ENCODE data around the gene STOML2. TPM values are rescaled to one million over a fixed set of nuclear protein-coding genes. Genes with fewer than 3 reads are reported as not detected.

The STOML2 gene
- total RNA-seq, 1 donor from 2014 or later: 108 TPM

- ATAC-seq (ENCODE audit: low read depth) (peak; percentile 63), DNase-seq (peak; percentile 80)
- no peaks in the 10 kb centered on the region for H3K9me3 Mint-ChIP-seq
- H3K4me1 Mint-ChIP-seq: peaks cover 51% of the 10 kb centered on the region
- H3K36me3 Mint-ChIP-seq (ENCODE audit: low read depth): peaks cover 51% of the 10 kb centered on the region
- ChIA-PET CTCF (interaction anchor here (1.0 to 2.9 kb wide), 7 partner anchors 8 to 172 kb away, joined by 3 to 22 read pairs (median 6); partner anchors contain the start of genes FANCG, PIGO and STOML2), POLR2A (interaction anchor here (0.5 to 2.6 kb wide), 23 partner anchors 8 to 1024 kb away, joined by 3 to 47 read pairs (median 4); partner anchors contain the start of genes ATOSB, DNAJB5, FAM221B and FANCG)
- H3K27me3 Mint-ChIP-seq: no peaks in the 10 kb centered on the region
- TF ChIP-seq, protein P1, sequence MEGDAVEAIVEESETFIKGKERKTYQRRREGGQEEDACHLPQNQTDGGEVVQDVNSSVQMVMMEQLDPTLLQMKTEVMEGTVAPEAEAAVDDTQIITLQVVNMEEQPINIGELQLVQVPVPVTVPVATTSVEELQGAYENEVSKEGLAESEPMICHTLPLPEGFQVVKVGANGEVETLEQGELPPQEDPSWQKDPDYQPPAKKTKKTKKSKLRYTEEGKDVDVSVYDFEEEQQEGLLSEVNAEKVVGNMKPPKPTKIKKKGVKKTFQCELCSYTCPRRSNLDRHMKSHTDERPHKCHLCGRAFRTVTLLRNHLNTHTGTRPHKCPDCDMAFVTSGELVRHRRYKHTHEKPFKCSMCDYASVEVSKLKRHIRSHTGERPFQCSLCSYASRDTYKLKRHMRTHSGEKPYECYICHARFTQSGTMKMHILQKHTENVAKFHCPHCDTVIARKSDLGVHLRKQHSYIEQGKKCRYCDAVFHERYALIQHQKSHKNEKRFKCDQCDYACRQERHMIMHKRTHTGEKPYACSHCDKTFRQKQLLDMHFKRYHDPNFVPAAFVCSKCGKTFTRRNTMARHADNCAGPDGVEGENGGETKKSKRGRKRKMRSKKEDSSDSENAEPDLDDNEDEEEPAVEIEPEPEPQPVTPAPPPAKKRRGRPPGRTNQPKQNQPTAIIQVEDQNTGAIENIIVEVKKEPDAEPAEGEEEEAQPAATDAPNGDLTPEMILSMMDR (IDR thresholded peaks at IDR 0.05): no peak
- H3K27ac Mint-ChIP-seq: peak overlapping the region; percentile 93
- intact Hi-C loops (cut with micrococcal nuclease): loop anchor here (1.0 kb wide), 9 partner anchors 8 to 743 kb away; partner anchors contain the start of genes CREB3, DNAJB5, HINT2 and PIGO
- H3K4me3 Mint-ChIP-seq: peak overlapping the region; percentile 89
These were observed 31.0 kb downstream of the STOML2 start for GRCh38 chr9:35071814-35072460.

- TF ChIP-seq, protein P1 (IDR thresholded peaks at IDR 0.05): no peak
- Mint-ChIP-seq H3K27ac (peak overlapping the region; percentile 93), H3K27me3 (no peaks in the 10 kb centered on the region), H3K4me1 (peaks cover 55% of the 10 kb centered on the region), H3K4me3 (peak overlapping the region; percentile 89), H3K36me3 (ENCODE audit: low read depth) (peaks cover 57% of the 10 kb centered on the region), H3K9me3 (no peaks in the 10 kb centered on the region)
- ChIA-PET CTCF (interaction anchor here (1.2 to 2.9 kb wide), 5 partner anchors 9 to 172 kb away, joined by 3 to 22 read pairs (median 10); partner anchors contain the start of genes FANCG and PIGO), POLR2A (interaction anchor here (0.5 to 2.6 kb wide), 19 partner anchors 9 to 1023 kb away, joined by 3 to 47 read pairs (median 8); partner anchors contain the start of genes ATOSB, DNAJB5, FANCG and PIGO)
- no peak for DNase-seq
- intact Hi-C loops (cut with micrococcal nuclease): no loop called here
- no peak for ATAC-seq (ENCODE audit: low read depth)
These were observed 31.8 kb downstream of the STOML2 start for GRCh38 chr9:35070823-35071813.

GRCh38 chr9:35069020-35069419, 33.9 kb downstream of the STOML2 start:
- H3K4me3 Mint-ChIP-seq: peak overlapping the region; percentile 42
- no peak overlapping the region for H3K27ac Mint-ChIP-seq
- peaks cover 55% of the 10 kb centered on the region for H3K4me1 Mint-ChIP-seq
- CTCF ChIA-PET: interaction anchor here (1.2 kb wide), 1 partner anchor 18 kb away, joined by 4 read pairs; no protein-coding TSS in a partner anchor
- H3K27me3 Mint-ChIP-seq: no peaks in the 10 kb centered on the region
- intact Hi-C loops (cut with micrococcal nuclease): no loop called here
- ATAC-seq (ENCODE audit: low read depth) (no peak), DNase-seq (no peak)
- peaks cover 65% of the 10 kb centered on the region for H3K36me3 Mint-ChIP-seq (ENCODE audit: low read depth)
- TF ChIP-seq, protein P1 (IDR thresholded peaks at IDR 0.05): no peak
- POLR2A ChIA-PET: interaction anchor here (1.1 kb wide), 1 partner anchor 76 kb away, joined by 3 read pairs; no protein-coding TSS in a partner anchor
- no peaks in the 10 kb centered on the region for H3K9me3 Mint-ChIP-seq

DNA sequence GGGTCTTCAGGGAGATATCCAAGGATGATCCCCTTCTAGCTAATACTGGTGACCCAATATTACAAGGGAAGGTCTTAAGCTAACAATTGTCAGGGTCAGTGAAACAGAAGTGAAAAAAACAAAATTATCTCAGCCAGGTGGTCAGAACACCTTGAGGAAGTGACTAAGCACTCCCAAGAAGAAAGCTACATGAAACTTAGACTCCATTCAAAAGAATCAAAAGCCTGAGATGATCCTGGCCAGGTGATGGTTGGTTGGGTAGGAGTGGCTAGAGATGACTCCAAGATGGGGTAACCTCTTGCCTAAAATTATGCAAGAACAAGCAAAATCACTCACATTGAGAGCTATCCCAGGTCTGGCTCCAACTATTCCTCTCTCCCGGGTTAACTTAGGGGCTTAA, 35.9 kb downstream of the STOML2 start:
- no peak for ATAC-seq (ENCODE audit: low read depth)
- DNase-seq: no peak
- Mint-ChIP-seq H3K27me3 (no peaks in the 10 kb centered on the region), H3K4me1 (peaks cover 48% of the 10 kb centered on the region), H3K4me3 (no peak overlapping the region), H3K36me3 (ENCODE audit: low read depth) (peaks cover 80% of the 10 kb centered on the region), H3K27ac (no peak overlapping the region), H3K9me3 (no peaks in the 10 kb centered on the region)
- TF ChIP-seq, protein P1 (IDR thresholded peaks at IDR 0.05): no peak
- POLR2A ChIA-PET: interaction anchor here (1.6 kb wide), 1 partner anchor 36 kb away, joined by 4 read pairs; the partner anchor contains the start of gene STOML2
- intact Hi-C loops (cut with micrococcal nuclease): no loop called here
- CTCF ChIA-PET: interaction anchor here (1.0 kb wide), 1 partner anchor 168 kb away, joined by 3 read pairs; no protein-coding TSS in a partner anchor
